Measurements from ENCODE around the gene CCDC185.

Gene CCDC185

DNA sequence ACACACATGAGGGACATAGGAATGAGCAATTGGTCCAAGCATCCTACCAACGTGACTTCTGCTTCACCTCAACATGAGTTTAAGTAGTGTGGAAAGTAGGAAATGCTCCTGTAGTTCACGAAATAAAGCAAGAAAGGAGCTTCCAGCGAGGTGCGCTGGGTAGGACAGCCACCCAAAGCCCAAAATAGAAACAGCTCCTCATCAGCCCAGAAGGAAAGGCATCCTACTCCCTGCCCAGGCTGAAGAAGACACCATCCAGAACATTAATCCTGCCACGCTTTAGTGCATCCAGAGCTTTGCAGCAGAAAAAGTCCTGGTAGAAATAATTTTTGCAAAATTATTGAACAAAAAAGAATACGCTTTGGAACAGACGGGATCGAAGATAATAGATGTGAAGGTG, 25.9 kb downstream of the CCDC185 start:
- Histone ChIP-seq H3K4me3 (no peak overlapping the region), H3K27ac (no peak overlapping the region)
- TF ChIP-seq CTCF (IDR thresholded peaks at IDR 0.05), result no peak
- no peak for DNase-seq (ENCODE audit: low spot score)

DNA sequence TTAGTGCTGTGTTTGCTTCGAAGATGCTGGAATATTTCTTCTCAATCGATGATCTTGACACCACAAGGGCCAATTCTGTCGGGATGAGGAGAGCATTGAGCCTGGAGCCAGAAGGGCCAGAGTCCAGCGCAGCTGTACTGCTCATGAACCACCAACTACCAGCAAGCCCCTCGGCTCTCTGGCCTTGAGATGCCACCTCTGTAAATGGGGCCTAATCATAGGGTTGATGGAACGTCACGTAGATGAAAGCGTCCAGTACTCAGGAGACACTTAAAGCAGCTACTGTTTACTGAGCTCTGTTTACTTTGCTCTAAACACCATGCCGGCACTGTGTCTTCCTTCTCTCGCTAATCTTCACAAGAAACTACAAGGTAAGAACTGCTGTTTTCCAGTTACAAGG, 26.3 kb downstream of the CCDC185 start:
- Histone ChIP-seq H3K27ac (no peak overlapping the region), H3K4me3 (no peak overlapping the region)
- no peak for DNase-seq (ENCODE audit: low spot score)
- TF ChIP-seq CTCF (IDR thresholded peaks at IDR 0.05), result no peak

- Histone ChIP-seq H3K4me3 (no peak overlapping the region), H3K27ac (no peak overlapping the region)
- TF ChIP-seq CTCF (IDR thresholded peaks at IDR 0.05), result no peak
- no peak for DNase-seq (ENCODE audit: low spot score)
These were observed 27.8 kb downstream of the CCDC185 start for GRCh38 chr1:223421025-223421424.

DNA sequence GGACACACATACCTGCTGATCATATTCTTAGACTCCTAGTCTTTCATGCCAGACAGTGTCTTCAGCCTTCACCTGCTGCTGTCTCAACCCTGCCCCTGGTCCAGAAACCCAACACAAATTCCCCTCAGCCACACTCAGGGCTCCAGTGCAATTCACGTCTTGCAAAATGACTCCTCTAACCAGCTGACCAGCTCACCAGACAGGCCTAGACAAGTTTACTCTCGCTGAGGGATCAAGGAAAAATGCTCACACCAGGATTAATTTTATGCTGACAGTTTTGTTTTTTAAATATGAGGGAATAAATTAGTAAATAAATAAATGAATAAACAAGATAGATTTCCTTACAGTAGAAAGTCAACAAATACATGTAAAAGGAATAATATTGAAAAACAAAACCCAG, 28.5 kb downstream of the CCDC185 start:
- Histone ChIP-seq H3K27ac (no peak overlapping the region), H3K4me3 (no peak overlapping the region)
- DNase-seq (ENCODE audit: low spot score), result no peak
- no peak for TF ChIP-seq CTCF (IDR thresholded peaks at IDR 0.05)

DNA sequence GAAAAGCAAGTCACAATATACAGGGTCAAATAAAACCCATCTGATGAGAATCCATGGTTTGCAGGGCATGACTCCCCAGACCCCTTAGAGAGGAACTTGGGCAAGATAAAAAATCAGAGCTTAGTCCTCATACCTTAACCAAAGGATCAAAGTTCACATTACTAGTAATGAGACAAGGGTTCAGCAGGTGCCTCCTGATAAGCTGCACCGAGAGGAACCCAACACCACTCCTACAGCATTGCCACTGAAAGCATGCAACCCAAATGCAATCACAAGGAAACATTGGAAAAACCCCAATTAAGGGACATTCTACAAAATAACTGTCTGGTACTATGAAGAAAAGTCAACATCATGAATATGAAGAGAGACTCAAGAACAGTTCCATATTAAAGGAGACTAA, 29.7 kb downstream of the CCDC185 start:
- DNase-seq (ENCODE audit: low spot score), result no peak
- TF ChIP-seq CTCF (IDR thresholded peaks at IDR 0.05), result no peak
- no peak overlapping the region for H3K27ac ChIP-seq
- H3K4me3 ChIP-seq, result no peak overlapping the region

- no peak overlapping the region for H3K27ac ChIP-seq
- no peak for TF ChIP-seq CTCF (IDR thresholded peaks at IDR 0.05)
- no peak for DNase-seq (ENCODE audit: low spot score)
- no peak overlapping the region for H3K4me3 ChIP-seq
These were observed 30.5 kb downstream of the CCDC185 start for GRCh38 chr1:223423641-223424233.

DNA sequence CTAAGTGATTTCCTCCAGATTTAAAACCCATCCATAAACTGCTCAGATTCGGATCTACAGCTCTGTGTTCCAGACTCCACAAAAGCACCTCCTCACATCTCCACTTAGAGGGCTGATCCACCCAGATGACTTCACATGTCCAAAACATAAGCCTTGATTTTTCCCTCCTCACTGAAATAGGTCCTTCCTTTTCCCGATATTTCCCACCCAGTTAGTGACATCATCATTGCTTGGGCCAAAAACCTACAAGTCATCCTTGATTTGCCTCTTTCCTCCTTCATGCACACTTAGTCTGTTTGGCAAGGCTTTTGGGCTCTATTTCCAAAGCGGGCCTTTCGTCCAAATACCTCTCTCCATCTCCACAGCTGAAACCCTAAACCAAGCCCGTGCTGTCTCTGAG, 32.3 kb downstream of the CCDC185 start:
- peak overlapping the region in 1 of 2 donors; percentile 36 for H3K27ac ChIP-seq
- H3K4me3 ChIP-seq, result no peak overlapping the region
- TF ChIP-seq CTCF (IDR thresholded peaks at IDR 0.05), result no peak
- DNase-seq (ENCODE audit: low spot score), result no peak
